SKM-1 (cell line): ENCODE data around the gene TTLL11.

ENCODE experiments used
- DNase-seq: peaks from one replicate; lab custom pipeline; 2025; ENCODE audit not compliant: unreplicated experiment; lab: John Stamatoyannopoulos, UW

The TTLL11 gene

DNA sequence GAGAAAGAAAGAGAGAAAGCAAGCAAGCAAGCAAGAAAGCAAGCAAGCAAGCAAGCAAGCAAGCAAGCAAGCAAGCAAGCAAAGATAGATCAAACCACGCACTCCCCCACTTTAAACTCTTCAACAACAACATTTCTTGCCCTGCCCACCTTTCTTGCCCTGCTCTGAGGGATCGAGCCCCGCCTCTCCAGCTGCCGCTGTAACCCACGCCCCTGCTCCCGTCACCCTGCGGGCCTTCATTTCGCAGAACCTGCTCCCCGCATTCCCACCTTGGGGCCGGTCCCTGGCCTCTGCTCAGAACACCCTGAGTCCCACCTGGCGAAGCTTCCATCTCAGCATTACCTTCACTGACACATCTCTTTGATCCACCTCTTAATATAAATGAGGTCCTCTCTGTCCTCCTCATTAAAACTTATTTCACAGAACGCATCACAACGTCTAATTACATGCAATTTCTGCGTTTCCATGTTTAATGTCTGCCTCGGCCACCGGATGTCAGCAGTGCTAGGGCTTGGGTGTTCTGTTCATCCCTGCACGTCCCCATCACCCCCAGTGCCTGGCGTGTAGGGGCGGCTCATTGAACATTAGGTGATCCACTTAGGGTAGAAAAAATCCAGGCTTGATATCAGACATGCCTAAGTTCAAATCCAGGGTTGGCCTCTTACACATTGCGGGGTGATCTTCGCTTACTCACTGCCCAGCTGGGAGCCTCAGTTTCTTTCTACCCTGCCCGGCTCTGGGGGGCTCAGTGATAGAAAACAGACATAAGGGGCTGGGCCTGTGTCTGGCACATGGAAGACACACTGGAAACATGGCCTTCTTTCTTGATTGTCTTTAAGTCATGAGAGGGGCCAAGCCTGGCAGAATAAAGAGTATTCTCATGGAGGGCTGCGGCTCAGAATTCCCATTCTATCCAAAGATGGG, 254.1 kb downstream of the TTLL11 start:
- DNase-seq, result no peak

DNA sequence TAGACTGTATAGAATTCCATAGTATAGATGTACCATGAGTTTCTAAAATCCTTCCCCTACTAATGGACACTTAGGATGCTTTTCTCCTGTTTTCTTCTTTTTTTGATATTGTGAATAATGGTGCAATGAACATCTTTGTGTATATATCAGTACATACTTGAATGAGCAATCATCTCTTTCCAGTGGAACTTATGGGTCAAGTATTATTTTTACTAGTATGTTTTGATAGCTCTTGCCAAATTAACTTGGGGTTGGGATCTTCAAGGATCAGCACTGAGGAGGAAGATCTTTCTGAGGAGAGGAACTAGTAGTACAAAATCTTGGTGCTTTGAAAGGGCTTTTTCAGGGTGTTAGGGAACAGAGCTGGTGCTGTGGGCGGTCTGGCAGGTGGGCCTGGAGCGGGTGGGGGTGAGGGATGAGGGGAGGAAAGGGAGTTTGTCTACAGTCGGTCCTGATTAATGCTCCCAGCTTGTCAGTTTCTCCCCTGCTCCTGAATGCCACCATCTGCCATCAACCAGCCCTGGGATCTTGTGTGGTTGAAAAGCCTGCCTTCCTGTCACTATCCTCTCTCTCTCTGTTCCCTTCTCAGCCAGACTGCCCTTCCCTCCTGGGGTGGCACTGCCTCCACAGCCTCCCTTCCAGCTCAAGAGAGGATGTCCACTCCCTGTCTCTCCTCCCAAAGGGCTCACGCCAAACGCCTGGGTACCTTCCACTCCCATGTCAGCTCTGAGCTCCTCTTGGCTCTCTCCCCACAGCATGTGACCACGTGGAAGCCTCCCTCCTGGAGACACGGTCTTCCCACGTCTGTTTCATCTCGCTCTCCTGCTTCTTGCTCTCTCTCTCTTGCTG, 255.8 kb downstream of the TTLL11 start:
- no peak for DNase-seq

DNA sequence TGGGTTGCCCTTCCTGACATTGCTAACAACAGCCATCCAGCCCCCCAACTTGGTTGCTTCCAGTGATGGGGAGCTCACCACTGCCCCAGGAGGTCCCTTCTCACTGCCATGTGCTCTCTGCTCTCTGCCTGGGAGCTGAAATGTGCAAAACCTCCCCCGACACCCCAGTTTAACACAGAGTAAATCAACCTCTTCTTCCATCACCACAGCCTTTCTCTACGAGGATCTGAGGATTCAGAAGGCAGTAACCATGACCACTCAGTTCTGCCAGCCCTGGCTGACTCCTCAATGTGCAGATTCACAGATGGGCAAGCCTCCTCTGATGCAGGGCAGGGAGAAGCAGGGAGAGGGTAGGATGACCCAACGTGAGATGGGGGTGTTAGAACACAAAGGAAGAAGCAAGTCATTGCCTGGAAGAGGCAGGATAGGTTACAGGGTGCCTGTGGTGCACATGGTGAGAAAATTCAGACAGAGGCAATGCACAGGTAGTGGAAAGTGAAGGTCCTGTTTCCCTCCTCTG, 256.7 kb downstream of the TTLL11 start:
- no peak for DNase-seq

DNA sequence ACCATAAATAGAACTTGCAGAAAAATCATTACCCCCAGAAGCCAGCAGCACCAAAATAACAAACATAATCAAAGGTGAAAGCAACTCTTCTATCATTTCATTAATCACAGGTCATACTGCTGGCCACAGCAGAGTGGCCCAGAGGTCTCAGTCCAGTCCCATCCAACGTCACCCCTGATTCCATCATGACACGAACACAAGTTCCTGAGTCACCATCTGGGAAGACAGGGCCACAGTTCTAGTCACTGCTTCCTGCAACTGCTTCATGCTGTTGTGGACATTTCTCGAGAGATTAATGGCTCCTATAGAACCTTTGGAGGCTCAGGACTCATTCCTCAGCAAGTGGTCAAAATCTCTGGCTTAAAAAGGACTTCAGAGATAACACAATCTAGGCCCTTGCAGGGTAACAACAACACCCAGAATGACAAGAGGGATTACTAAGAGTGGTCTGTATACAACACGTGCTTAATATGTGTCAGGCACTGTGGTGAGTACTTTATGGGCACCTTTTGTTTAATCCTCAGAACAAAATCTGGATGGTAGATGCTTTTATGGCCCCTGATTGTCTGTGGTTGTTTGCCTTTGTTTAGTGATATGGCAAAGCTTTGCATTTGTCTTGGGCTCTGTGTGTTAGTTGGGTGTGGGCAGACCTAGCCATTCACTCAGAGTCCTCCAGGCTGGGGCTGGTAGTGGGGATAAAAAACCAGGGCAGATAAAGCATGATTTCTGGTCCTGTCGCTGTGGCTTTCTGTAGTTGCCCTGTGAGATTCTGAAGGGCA, 257.3 kb downstream of the TTLL11 start:
- no peak for DNase-seq

GRCh38 chr9:121833061-121833460, 260.0 kb downstream of the TTLL11 start:
- DNase-seq, result no peak

- DNase-seq, result no peak
These were observed 261.2 kb downstream of the TTLL11 start for GRCh38 chr9:121831869-121832268.

DNA sequence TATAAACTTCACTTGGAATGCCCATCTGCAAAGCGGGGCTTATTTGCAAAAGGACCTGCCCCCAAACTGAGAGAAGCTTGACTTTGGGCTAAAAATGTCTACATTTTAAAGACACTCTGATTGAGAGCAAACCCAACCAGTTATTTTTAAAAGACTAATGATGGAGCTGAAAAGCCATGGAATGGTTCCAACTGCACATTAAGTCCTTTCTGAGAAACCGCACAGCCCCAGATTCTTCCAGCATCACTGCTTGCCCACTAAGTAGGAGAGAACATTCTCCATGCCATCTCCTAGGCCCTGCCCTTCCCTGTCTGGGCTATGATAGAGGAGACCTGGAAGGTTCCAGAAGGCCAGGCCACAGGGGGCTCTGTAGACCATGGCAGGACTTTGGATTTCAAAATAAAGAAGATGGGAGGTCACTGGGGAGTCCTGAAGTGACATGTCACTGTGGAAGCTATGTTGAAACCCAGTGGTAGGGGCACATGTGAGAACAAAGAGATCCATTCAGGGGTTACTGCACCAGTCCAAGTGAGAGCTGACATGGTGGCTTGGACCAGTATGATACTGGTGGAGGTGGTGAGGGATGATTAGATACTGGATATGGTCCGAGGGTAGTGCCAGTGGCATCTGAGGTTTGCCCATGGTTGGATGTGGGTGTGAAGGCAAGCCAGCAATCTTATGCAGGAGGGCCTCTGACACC, 262.5 kb downstream of the TTLL11 start:
- no peak for DNase-seq

- no peak for DNase-seq
These were observed 265.7 kb downstream of the TTLL11 start for GRCh38 chr9:121827251-121827967.

DNA sequence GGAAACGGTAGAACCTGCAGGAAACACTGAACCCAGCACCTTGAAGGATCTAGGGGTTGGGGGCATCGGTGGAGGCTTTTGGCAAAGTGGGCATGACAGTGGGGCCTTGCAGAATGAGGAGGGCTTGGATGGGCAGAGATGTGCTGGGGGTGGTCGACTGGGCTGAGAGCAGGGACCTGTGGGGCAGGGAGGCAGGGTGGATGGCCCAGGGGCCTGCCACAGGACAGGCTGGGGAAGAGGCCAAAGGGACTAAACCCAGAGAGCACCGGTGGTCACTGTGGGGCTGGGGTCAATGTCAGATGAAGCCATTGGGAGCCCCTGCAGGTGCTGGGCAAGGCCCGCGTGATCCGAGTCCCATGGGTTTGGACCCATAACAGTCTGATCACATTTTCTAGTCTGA, 266.4 kb downstream of the TTLL11 start:
- DNase-seq, result no peak

DNA sequence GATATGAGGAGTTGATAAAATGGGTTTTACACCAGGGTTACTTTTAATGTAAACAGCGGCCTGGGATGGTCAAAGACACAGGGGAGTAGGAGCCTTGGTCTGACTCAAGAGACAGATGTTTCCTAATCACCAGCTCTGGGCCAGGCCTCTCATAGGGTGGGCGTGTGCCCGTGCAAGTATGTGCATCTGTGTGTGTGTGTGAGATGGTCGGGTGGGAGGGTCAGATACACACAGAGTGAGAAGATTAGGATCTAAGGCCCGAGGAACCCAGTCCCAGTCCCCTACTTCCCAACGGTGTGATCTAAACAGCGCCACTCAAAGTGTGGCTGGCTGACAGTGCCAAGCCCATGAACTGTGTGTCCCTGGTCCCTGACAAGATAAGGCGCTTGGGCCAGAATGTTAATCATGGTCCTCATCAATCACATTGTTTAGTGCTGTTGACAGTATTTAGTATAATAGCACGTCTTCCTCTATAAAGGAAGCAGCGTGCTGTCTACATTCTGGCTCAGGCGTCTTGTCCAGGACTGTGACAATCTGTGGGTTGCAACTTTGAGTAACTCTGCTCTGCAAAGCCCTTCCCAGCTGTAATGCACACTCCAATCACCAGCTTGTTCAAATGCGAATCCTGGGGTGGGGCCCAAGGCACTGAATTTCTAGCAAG, 267.9 kb downstream of the TTLL11 start:
- DNase-seq, result no peak

- no peak for DNase-seq
These were observed 268.5 kb downstream of the TTLL11 start for GRCh38 chr9:121824651-121825030.

DNA sequence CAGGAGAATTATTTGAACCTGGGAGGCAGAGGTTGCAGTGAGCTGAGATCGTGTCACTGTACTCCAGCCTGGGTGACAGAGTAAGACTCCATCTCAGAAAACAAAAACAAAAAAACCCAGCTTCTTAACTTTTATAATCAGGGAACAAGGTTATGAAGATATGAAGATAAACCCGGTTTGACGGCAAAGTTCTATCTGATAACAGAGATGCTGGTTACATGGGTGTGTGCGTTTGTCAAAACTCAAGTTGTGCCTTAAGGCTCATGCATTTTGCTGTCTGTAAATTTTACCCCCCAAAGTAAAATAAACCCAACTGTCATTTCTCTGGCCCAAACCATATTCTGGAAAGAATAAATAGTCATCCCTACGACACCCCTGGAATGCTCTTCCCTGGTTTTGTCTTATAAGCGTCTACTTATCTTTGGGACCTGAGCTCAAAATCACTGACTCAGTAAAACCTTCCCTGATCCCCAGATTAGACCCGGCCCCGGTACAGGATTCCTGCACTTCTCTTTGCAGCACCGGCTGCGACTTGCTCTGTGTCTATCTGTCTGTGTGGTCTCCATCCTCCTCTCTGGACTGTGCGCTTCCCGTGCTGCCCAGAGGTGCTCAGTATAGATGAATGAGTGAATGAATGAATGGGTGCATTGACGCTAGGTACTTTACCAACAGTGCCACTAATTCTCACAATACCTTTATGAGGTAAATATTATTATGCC, 269.5 kb downstream of the TTLL11 start:
- no peak for DNase-seq

- no peak for DNase-seq
These were observed 270.7 kb downstream of the TTLL11 start for GRCh38 chr9:121822093-121823085.

DNA sequence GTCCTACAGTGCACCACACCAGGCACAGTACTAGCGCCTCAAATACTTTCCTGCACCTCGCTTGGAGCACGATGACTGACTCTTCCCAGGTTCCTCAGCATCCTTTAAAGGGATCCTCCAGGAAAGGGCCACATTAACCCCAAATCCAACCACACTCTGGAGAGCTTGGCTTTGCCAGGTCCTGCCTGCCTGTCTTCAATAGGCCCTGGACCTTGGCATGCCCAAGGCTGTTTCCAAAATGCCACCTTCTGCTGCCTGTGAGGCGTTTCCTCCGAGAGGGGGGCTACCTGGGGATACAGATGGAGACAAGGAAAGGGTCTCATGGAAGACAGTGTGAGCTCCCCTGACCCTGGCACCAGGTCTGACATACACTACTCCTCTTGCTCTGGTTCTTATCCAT, 271.8 kb downstream of the TTLL11 start:
- DNase-seq, result no peak

DNA sequence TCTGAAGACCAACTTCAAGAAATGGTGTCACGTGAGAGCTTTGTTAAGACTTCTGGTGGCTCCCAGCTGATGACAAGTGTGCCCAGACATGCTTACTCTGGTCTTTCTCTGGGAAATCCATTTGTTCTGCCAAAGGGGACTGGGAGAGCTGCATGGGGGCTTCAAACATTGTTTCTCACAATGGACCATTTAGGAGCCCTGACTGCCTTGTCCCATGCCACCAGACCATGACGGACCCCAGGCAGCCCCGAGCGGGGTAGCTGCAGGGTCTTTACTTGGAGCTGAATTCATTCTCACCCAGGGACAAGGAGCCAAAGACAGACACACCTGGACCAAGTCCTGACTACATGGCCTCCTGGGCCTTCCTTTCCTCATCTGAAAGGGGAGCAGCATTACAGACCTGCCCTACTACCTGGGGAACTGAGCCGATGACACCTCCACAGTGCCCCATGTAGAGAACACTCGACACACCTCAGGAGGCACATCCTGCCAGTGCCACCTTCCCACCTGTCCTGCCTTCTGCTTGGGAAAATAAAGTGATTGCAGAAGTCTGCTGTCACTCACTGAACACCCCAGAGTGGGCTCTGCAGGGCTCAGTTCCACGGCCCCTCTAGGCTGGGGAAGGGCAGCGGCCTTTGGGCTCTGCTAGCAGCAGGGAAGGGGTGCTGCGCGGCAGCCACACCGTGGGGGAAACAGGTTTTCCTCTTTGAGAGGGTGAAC, 272.7 kb downstream of the TTLL11 start:
- DNase-seq, result no peak

DNA sequence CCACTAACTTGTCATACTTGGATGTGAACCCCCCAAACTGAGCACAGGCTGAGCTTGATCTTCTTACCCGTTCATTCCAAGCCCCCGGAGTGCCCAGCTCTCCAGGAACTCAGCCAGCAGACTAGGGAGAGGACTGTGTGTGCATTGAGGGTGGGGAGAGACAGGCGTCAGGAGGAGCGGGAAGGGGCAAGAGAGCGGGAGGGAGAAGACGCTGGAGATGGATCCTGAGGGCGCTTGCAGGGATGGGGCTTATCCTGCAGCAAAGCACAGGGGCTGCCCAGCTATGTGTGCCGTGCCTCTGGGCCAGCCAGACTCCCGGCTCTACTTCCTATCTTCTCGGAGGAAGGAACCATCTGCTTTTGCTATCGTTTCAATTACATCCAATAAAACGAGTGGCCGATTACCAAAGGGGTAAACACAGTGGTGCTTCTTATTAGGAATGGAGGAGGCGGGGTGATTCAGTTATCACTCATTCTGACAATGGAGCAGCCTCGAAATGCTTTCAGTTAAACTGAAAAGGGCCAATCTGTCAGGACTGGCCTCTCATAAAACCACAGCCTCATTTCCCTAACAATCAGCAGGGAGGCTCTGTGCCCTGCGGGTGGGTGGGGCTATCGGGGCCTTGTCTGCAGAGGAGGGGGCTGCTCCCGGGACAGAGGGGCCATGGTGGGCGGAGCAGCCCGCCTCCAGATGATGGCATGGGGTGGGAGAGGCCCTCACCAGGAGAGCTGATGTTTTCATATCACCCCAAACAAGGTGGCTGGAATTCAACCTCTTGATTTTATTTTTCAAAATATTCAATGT, 273.5 kb downstream of the TTLL11 start:
- no peak for DNase-seq
